Measurements from ENCODE around the gene REL.

The REL gene

GRCh38 chr2:60932954-60933353, 51.6 kb downstream of the REL start:
- Histone ChIP-seq H3K27me3 (ENCODE audit: insufficient read depth, low read length, poor library complexity) (no peaks in the 10 kb centered on the region), H4K20me1 (ENCODE audit: insufficient read depth, low read length) (no peaks in the 10 kb centered on the region), H3K9ac (ENCODE audit: low read depth, low read length) (no peak overlapping the region), H3K36me3 (ENCODE audit: insufficient read depth, low read length) (0 out of 2 replicates have a peak, but pooled peaks cover under 1% of the 10 kb centered on the region), H3K4me2 (ENCODE audit: insufficient read depth, low read length) (no peak overlapping the region), H2AFZ (ENCODE audit: low read depth, low read length) (no peak overlapping the region), H3K27ac (ENCODE audit: low read length) (no peak overlapping the region), H3K9me3 (ENCODE audit: insufficient read depth, low read length, severe bottlenecking) (no peaks in the 10 kb centered on the region), H3K79me2 (ENCODE audit: insufficient read depth, low read length) (no peaks in the 10 kb centered on the region), H3K4me3 (ENCODE audit: low read depth in 1 of 2, low read length in 2 of 2) (no peak overlapping the region), H3K4me1 (ENCODE audit: insufficient read depth, low read length) (no peaks in the 10 kb centered on the region)
- TF ChIP-seq EZH2 (IDR thresholded peaks at IDR 0.05; ENCODE audit: borderline replicate concordance, low read depth, low read length, severe bottlenecking) (no peak), CTCF (IDR thresholded peaks at IDR 0.05; ENCODE audit: borderline replicate concordance, extremely low read depth, low read length, poor library complexity, severe bottlenecking) (no peak)
- DNase-seq (no peak), ATAC-seq (ENCODE audit: insufficient read depth, low read depth) (no peak)

GRCh38 chr2:60934165-60934722, 52.9 kb downstream of the REL start:
- Histone ChIP-seq H3K4me2 (ENCODE audit: insufficient read depth, low read length) (no peak overlapping the region), H3K27me3 (ENCODE audit: insufficient read depth, low read length, poor library complexity) (no peaks in the 10 kb centered on the region), H3K4me3 (ENCODE audit: low read depth in 1 of 2, low read length in 2 of 2) (no peak overlapping the region), H3K27ac (ENCODE audit: low read length) (no peak overlapping the region), H3K79me2 (ENCODE audit: insufficient read depth, low read length) (no peaks in the 10 kb centered on the region), H3K4me1 (ENCODE audit: insufficient read depth, low read length) (no peaks in the 10 kb centered on the region), H2AFZ (ENCODE audit: low read depth, low read length) (no peak overlapping the region), H3K36me3 (ENCODE audit: insufficient read depth, low read length) (no peaks in the 10 kb centered on the region), H4K20me1 (ENCODE audit: insufficient read depth, low read length) (no peaks in the 10 kb centered on the region), H3K9ac (ENCODE audit: low read depth, low read length) (no peak overlapping the region), H3K9me3 (ENCODE audit: insufficient read depth, low read length, severe bottlenecking) (no peaks in the 10 kb centered on the region)
- DNase-seq (no peak), ATAC-seq (ENCODE audit: insufficient read depth, low read depth) (no peak)
- TF ChIP-seq CTCF (IDR thresholded peaks at IDR 0.05; ENCODE audit: borderline replicate concordance, extremely low read depth, low read length, poor library complexity, severe bottlenecking): no peak
- no peak for TF ChIP-seq EZH2 (IDR thresholded peaks at IDR 0.05; ENCODE audit: borderline replicate concordance, low read depth, low read length, severe bottlenecking)

- DNase-seq (no peak), ATAC-seq (ENCODE audit: insufficient read depth, low read depth) (no peak)
- TF ChIP-seq EZH2 (IDR thresholded peaks at IDR 0.05; ENCODE audit: borderline replicate concordance, low read depth, low read length, severe bottlenecking) (no peak), CTCF (IDR thresholded peaks at IDR 0.05; ENCODE audit: borderline replicate concordance, extremely low read depth, low read length, poor library complexity, severe bottlenecking) (no peak)
- H3K4me2 ChIP-seq (ENCODE audit: insufficient read depth, low read length): no peak overlapping the region
- H4K20me1 ChIP-seq (ENCODE audit: insufficient read depth, low read length): no peaks in the 10 kb centered on the region
- no peak overlapping the region for H3K9ac ChIP-seq (ENCODE audit: low read depth, low read length)
- no peak overlapping the region for H2AFZ ChIP-seq (ENCODE audit: low read depth, low read length)
- no peaks in the 10 kb centered on the region; the same call in 1 of the 2 replicates for H3K36me3 ChIP-seq (ENCODE audit: insufficient read depth, low read length)
- H3K4me3 ChIP-seq (ENCODE audit: low read depth in 1 of 2, low read length in 2 of 2): no peak overlapping the region
- no peaks in the 10 kb centered on the region for H3K27me3 ChIP-seq (ENCODE audit: insufficient read depth, low read length, poor library complexity)
- no peak overlapping the region for H3K27ac ChIP-seq (ENCODE audit: low read length)
- H3K9me3 ChIP-seq (ENCODE audit: insufficient read depth, low read length, severe bottlenecking): no peaks in the 10 kb centered on the region
- H3K4me1 ChIP-seq (ENCODE audit: insufficient read depth, low read length): no peaks in the 10 kb centered on the region
- H3K79me2 ChIP-seq (ENCODE audit: insufficient read depth, low read length): no peaks in the 10 kb centered on the region
Measured at GRCh38 chr2:60936757-60937156, 55.4 kb downstream of the REL start.

Data from DND-41 (cell line).